22Rv1 (cell line): ENCODE results near the gene GPR179.

Experiments
- ZFX ChIP-seq: fragments of 450-650 bp; IDR thresholded peaks from 2 replicates; pipeline ENCODE4 v1.6.1; 2017; ENCODE audit warnings: antibody characterized with exemption, borderline replicate concordance
- TF ChIP-seq, protein P1 (sequence below): fragments of 450-650 bp; IDR thresholded peaks from 2 replicates; pipeline ENCODE4 v1.5.1; 2017; ENCODE audit warnings: mild to moderate bottlenecking

DNA sequence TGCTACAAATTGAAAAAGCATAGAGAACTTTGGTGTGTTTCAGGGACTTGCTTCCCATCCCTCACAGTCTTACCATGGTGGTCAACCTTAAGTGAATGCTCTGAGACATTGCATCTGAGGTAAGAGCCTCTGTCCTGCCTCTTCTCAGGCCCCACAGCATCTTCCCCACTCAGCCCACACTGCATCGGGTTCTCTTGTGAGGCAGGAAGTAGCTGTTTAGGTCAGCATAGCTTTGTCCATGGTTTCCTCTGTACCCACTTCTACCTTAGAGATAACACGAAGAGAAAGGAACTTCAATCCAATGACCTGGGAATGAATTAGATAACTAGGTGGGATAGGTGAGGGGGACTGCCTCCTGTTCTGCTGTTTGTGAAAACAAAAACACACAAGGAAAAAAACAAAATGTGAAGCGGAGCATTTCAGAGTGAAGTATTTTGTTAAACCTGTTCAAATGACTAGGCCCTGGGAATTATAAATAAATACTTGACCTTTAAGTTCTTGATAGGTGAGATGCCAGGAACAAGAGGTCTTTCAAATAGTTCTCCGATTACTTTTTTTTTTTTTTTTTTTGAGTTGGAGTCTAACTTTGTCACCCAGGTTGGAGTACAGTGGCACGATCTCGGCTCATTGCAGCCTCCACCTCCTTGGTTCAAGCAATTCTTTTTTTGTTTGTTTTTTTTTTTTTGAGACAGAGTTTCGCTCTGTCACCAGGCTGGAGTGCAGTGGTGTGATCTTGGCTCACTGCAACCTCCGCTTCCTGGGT is 25.5 kb upstream of the GPR179 start:
- TF ChIP-seq, protein P1, sequence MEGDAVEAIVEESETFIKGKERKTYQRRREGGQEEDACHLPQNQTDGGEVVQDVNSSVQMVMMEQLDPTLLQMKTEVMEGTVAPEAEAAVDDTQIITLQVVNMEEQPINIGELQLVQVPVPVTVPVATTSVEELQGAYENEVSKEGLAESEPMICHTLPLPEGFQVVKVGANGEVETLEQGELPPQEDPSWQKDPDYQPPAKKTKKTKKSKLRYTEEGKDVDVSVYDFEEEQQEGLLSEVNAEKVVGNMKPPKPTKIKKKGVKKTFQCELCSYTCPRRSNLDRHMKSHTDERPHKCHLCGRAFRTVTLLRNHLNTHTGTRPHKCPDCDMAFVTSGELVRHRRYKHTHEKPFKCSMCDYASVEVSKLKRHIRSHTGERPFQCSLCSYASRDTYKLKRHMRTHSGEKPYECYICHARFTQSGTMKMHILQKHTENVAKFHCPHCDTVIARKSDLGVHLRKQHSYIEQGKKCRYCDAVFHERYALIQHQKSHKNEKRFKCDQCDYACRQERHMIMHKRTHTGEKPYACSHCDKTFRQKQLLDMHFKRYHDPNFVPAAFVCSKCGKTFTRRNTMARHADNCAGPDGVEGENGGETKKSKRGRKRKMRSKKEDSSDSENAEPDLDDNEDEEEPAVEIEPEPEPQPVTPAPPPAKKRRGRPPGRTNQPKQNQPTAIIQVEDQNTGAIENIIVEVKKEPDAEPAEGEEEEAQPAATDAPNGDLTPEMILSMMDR, result no peak
- TF ChIP-seq ZFX, result no peak
